ENCODE measurements around the gene CREBZF.
A peak's percentile ranks its signal among the peaks of the same experiment; 100 is the strongest.
"Not testable (repeated sequence)": the region's sequence is repeated elsewhere in the genome, so short reads cannot be mapped to it uniquely, and the experiment has no call there.

Gene CREBZF

GRCh38 chr11:85619499-85619898 is 45.4 kb downstream of the CREBZF start:
- DNase-seq = peak; percentile 5 to 15

GRCh38 chr11:85611643-85612042 is 53.3 kb downstream of the CREBZF start:
- not testable (repeated sequence) for DNase-seq
